CD4-positive, alpha-beta T cell (primary cell): Measurements from ENCODE around the gene SPRYD3. TPM values are rescaled to one million over a fixed set of nuclear protein-coding genes. Genes with fewer than 3 reads are reported as not detected.
A peak's percentile ranks its signal among the peaks of the same experiment; 100 is the strongest.

Experiments used
- ATAC-seq: fragments of 200-7000 bp; cut with Tn5 transposase; one replicate; pipeline ENCODE4 v1.10.0; 2022; ENCODE audit warnings: mild to moderate bottlenecking; ENCODE audit not compliant: poor library complexity
- CTCF ChIA-PET: fragments of 350-600 bp; sonication (Branson Sonifier 250); formaldehyde crosslinking; loops from one replicate; lab custom pipeline; 2021; ENCODE audit warnings: antibody characterized with exemption, inconsistent platforms; lab: Charles Lee
- POLR2A ChIA-PET: fragments of 350-600 bp; sonication (Branson Sonifier 250); formaldehyde crosslinking; loops from one replicate; lab custom pipeline; 2021; ENCODE audit warnings: antibody characterized with exemption, inconsistent platforms; lab: Charles Lee
- DNase-seq, 14 experiments: peaks; one replicate each; pipeline ENCODE4 v3.0.0-alpha.2; 2013 to 2020; ENCODE audit warnings: mixed read lengths in 2 of 14
- H3K27ac ChIP-seq, 2 donors: one replicate each; pipeline versions ENCODE4 v1.5.1 to v1.7.0; 2013; ENCODE audit warnings: low read length in 2 of 2, low read depth in 1 of 2, mild to moderate bottlenecking in 1 of 2
- H3K27me3 ChIP-seq, 2 experiments: 1 replicate in 1 of 2; 2 replicates in 1 of 2; pipeline versions ENCODE4 v1.6.1 to v1.7.0; 2013; ENCODE audit warnings: low read length in 2 of 2, control low read depth in 1 of 2, mild to moderate bottlenecking in 1 of 2, moderate library complexity in 1 of 2; ENCODE audit not compliant: insufficient read depth in 2 of 2, control insufficient read depth in 1 of 2
- H3K36me3 ChIP-seq: one replicate; pipeline ENCODE4 v1.6.1; 2013; ENCODE audit warnings: low read length, control low read depth; ENCODE audit not compliant: insufficient read depth
- H3K4me1 ChIP-seq: one replicate; pipeline ENCODE4 v1.6.1; 2013; ENCODE audit warnings: low read length, control low read depth; ENCODE audit not compliant: insufficient read depth
- H3K4me3 ChIP-seq: one replicate; pipeline ENCODE4 v1.5.1; 2013; ENCODE audit warnings: mild to moderate bottlenecking, low read length, moderate library complexity
- H3K9me3 ChIP-seq, 2 experiments: 1 replicate in 1 of 2; 2 replicates in 1 of 2; pipeline versions ENCODE4 v1.6.1 to v1.7.0; 2013; ENCODE audit warnings: low read length in 2 of 2, mild to moderate bottlenecking in 2 of 2, control low read depth in 1 of 2, moderate library complexity in 1 of 2; ENCODE audit not compliant: control insufficient read depth in 1 of 2, insufficient read depth in 1 of 2
- H3K27ac Mint-ChIP-seq: one replicate; pipeline ENCODE4 v1.8.0; 2020; ENCODE audit warnings: mixed read lengths
- H3K27me3 Mint-ChIP-seq: one replicate; pipeline ENCODE4 v1.8.0; 2021; ENCODE audit warnings: mixed read lengths
- H3K36me3 Mint-ChIP-seq: one replicate; pipeline ENCODE4 v1.8.0; 2021; ENCODE audit warnings: low read depth, mixed read lengths
- H3K4me1 Mint-ChIP-seq: one replicate; pipeline ENCODE4 v1.8.0; 2021; ENCODE audit warnings: low read depth, mixed read lengths
- H3K4me3 Mint-ChIP-seq: one replicate; pipeline ENCODE4 v1.8.0; 2020; ENCODE audit warnings: mild to moderate bottlenecking, mixed read lengths
- H3K9me3 Mint-ChIP-seq: one replicate; pipeline ENCODE4 v1.8.0; 2020; ENCODE audit warnings: mixed read lengths
- intact Hi-C, 2 experiments: fragments of 100-400 bp; cut with DNase I in 1 of 2; cut with micrococcal nuclease in 1 of 2; formaldehyde crosslinking; loops; one replicate each; pipeline versions ENCODE4 v1.15.1 to v1.9.0; 2023 to 2025; cut with DNase I, micrococcal nuclease
- total RNA-seq, 174 experiments: library from RNA in 2 of 174; stranded (reverse) in 2 of 174; gene quantifications; one replicate each; pipeline ENCODE4 v1.2.3 and lab custom pipeline; 2021 to 2026
- TF ChIP-seq, protein P1 (sequence below): fragments of 200-600 bp; IDR thresholded peaks from one replicate; pipeline ENCODE4 v1.8.0; 2022; ENCODE audit warnings: antibody characterized with exemption, mild to moderate bottlenecking

SPRYD3 gene
- total RNA-seq, 2 experiments from 2014 or later, result 17.7 to 21.0 TPM

- POLR2A ChIA-PET, result interaction anchor here (1.4 kb wide), 1 partner anchor 20 kb away, joined by 4 read pairs; the partner anchor contains the start of gene SPRYD3
- Mint-ChIP-seq H3K4me1 (peaks cover 6% of the 10 kb centered on the region), H3K9me3 (no peaks in the 10 kb centered on the region), H3K27me3 (no peaks in the 10 kb centered on the region), H3K36me3 (peaks cover 5% of the 10 kb centered on the region), H3K27ac (no peak overlapping the region), H3K4me3 (no peak overlapping the region)
- no peaks in the 10 kb centered on the region for H3K27me3 ChIP-seq
- intact Hi-C loops, result no loop called here
- TF ChIP-seq, protein P1, sequence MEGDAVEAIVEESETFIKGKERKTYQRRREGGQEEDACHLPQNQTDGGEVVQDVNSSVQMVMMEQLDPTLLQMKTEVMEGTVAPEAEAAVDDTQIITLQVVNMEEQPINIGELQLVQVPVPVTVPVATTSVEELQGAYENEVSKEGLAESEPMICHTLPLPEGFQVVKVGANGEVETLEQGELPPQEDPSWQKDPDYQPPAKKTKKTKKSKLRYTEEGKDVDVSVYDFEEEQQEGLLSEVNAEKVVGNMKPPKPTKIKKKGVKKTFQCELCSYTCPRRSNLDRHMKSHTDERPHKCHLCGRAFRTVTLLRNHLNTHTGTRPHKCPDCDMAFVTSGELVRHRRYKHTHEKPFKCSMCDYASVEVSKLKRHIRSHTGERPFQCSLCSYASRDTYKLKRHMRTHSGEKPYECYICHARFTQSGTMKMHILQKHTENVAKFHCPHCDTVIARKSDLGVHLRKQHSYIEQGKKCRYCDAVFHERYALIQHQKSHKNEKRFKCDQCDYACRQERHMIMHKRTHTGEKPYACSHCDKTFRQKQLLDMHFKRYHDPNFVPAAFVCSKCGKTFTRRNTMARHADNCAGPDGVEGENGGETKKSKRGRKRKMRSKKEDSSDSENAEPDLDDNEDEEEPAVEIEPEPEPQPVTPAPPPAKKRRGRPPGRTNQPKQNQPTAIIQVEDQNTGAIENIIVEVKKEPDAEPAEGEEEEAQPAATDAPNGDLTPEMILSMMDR, result no peak
- peaks cover 4% of the 10 kb centered on the region for H3K36me3 ChIP-seq
- CTCF ChIA-PET, result no interaction called here
- ATAC-seq (no peak), DNase-seq (no peak)
- H3K4me1 ChIP-seq, result peaks cover 13% of the 10 kb centered on the region
- no peaks in the 10 kb centered on the region for H3K9me3 ChIP-seq
- H3K4me3 ChIP-seq, result no peak overlapping the region
- no peak overlapping the region for H3K27ac ChIP-seq
Observed at GRCh38 chr12:53058674-53059433, 20.3 kb downstream of the SPRYD3 start.

- no peak overlapping the region for H3K27ac Mint-ChIP-seq
- no peak overlapping the region for H3K4me3 ChIP-seq
- ChIA-PET POLR2A (interaction anchor here (0.8 to 1.4 kb wide), 2 partner anchors 21 to 41 kb away, joined by 3 to 4 read pairs; partner anchors contain the start of gene SPRYD3), CTCF (no interaction called here)
- intact Hi-C loops, result no loop called here
- H3K4me3 Mint-ChIP-seq, result no peak overlapping the region
- H3K9me3 Mint-ChIP-seq, result no peaks in the 10 kb centered on the region
- peak in 1 of 14 experiments; percentile 0 for DNase-seq
- H3K36me3 ChIP-seq, result no peaks in the 10 kb centered on the region
- H3K27me3 ChIP-seq, result no peaks in the 10 kb centered on the region
- TF ChIP-seq, protein P1, result no peak
- H3K27me3 Mint-ChIP-seq, result no peaks in the 10 kb centered on the region
- H3K27ac ChIP-seq, result no peak overlapping the region
- H3K9me3 ChIP-seq, result no peaks in the 10 kb centered on the region
- H3K36me3 Mint-ChIP-seq, result no peaks in the 10 kb centered on the region
- peaks cover 11% of the 10 kb centered on the region for H3K4me1 Mint-ChIP-seq
- ATAC-seq, result no peak
- H3K4me1 ChIP-seq, result peaks cover 20% of the 10 kb centered on the region
Observed at GRCh38 chr12:53057816-53058500, 21.2 kb downstream of the SPRYD3 start.

- no peaks in the 10 kb centered on the region for H3K9me3 ChIP-seq
- TF ChIP-seq, protein P1, result no peak
- Mint-ChIP-seq H3K27ac (no peak overlapping the region), H3K4me1 (peaks cover 11% of the 10 kb centered on the region), H3K36me3 (no peaks in the 10 kb centered on the region), H3K4me3 (no peak overlapping the region), H3K27me3 (no peaks in the 10 kb centered on the region), H3K9me3 (no peaks in the 10 kb centered on the region)
- ATAC-seq (no peak), DNase-seq (peak in 1 of 14 experiments; percentile 5)
- intact Hi-C loops, result no loop called here
- CTCF ChIA-PET, result interaction anchor here (1.2 to 4.0 kb wide), 2 partner anchors 9 kb away, joined by 3 to 28 read pairs; no protein-coding TSS in a partner anchor
- no peaks in the 10 kb centered on the region for H3K27me3 ChIP-seq
- POLR2A ChIA-PET, result interaction anchor here (1.1 kb wide), 1 partner anchor 51 kb away, joined by 3 read pairs; the partner anchor contains the start of gene EIF4B
- H3K36me3 ChIP-seq, result no peaks in the 10 kb centered on the region
- no peak overlapping the region for H3K27ac ChIP-seq
- peaks cover 20% of the 10 kb centered on the region for H3K4me1 ChIP-seq
- H3K4me3 ChIP-seq, result no peak overlapping the region
Observed at GRCh38 chr12:53056901-53057300, 22.3 kb downstream of the SPRYD3 start.
